Measurements from ENCODE around the gene EPN1.

Gene EPN1

DNA sequence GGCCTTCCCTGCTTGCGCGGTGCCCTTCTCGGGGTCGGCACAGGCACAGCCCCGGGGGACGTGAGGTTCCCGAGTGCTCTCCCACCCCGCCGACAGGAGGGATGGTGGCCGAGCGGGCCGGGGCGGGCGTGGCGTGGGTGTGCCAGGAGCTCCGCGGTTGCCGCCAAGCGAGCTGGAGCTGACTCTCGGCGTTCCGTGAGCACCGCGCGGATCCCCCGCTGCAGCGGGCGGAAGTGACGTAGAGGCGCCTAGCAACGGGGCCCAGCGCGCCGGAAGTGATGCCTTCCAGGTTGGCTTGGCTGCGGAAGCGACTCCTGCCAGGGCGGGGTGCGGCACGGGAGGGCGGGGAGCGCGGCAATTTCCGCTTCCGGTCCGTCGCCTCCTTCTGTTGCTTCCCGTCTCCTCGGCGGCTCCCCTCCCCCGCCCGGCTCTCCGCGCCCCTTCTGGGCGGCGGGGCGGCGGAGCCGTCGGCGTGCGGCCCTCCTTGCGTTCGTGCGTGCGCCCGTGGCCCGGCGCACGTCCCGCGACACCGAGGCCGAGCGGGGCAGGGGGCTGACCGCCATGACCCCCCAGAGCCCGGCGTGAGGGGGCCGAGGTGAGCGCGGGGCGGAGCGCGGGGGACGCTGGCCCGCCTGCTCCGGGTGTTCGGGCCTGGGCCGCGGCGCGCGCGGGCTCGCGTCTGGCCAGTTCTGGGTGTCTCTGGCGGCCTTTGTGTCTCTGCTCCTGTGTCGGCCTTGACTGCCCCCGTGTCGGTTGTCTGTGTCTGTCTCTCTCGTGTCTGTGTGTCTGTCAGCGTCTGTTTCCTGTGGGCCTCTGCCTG lies at the start of gene EPN1:
Gene EPN1 (plus strand): TSS at position 386 of the 820 bp plus-strand sequence. CDS start 3,402 bp downstream, outside the sequence.
- peak; percentile 97 for DNase-seq

DNA sequence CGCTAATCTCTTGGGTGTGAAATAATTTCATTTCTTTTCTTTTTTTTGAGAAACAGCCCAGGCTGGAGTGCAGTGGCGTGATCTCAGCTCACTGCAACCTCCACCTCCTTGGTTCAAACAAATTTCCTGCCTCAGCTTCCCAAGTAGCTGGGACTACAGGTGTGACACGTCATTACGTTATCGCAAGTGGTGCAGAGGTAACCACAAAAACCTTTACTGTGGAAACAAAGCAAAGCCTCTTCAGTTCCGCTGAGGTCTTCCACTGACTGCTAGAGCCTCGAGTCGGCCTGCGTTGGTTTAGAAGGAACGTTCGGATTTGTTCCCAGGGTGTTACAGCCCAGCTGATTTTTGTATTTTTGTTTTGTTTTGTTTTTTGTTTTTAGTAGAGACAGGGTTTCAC lies 48.7 kb upstream of the EPN1 start:
- DNase-seq: no peak

DNA sequence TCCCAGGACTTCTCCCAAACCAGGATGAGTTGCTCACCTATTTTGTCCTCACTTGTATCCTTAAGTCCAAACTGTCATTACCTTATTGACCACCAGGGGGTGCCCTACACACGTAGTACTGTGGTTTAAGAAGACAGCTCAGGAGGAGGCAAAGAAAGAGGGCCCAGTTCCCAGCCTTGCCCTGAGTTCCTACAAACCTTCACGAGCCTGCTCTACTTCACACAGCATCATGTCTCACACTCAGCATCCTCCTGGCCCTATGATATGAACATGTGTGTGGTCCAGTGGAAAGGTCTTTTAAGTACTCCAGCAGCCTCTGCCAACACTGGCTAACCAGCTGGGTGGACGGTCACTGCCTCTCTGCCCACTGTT lies 42.6 kb upstream of the EPN1 start:
- peak; percentile 87 for DNase-seq

DNA sequence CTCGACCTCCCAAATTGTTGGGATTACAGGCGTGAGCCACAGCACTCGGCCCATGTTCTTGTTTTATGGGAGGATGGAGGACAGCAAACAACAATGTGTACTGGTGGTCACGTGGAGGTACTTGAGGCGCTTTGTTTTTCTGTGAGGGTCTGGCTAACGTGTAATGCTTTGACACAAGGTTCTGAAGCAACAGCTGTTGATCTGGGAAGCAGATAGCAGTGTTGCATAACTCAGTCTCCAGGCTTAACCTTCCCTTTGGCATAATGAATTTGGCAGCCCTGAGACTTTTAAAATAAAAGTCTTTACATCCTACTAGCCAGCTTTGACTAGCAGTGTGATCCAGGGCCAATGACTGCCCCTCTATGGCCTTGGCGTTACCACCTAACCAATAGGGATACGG lies 41.2 kb upstream of the EPN1 start:
- no peak for DNase-seq

DNA sequence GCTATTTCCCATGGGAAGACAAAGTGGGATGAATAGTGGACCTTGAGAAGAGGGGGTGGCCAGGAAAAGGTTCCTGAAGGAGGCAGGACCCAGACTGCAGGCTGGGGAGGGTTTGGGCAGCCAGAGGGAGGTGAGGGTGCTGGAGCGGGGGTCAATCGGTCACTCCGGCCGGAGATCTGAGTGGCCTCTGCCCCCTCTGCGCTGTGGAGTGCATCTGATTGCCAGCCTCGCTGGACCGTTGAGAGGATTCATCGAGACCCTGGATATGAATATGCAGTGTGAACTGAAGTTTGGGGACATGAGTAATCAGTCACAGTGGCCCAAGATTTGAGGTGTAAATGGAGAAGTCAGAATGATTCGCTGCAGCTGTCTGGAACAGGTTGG lies 39.7 kb upstream of the EPN1 start:
- no peak for DNase-seq

DNA sequence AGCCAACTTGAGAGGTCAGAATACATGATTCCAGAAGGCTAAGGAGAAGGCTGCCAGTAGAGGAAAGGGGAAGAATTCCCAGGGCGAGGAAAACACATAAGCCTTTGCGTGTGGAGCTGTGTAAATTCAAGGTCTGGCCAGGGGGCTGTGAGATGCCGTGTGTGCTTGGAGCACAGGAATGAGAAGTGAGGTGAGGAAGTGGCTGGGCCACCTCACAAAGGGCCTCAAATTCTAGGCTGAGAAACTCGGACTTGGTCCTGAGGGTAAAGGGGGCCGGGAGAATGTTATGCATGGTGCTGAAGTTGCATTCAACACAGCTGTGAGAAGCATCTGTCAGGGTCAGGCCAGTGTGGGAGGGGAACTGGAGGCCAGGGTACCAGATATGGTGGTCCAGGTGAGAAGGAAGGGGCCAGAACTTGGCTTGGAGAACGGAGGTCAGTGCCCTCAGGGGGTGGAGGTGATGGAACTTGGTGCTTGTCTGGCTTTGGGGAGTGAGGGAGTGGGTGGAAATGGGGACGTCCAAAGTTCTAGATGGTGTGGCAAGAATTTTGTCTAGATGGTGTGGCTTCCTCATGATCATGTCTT lies 39.1 kb upstream of the EPN1 start:
- peak; percentile 20 for DNase-seq

DNA sequence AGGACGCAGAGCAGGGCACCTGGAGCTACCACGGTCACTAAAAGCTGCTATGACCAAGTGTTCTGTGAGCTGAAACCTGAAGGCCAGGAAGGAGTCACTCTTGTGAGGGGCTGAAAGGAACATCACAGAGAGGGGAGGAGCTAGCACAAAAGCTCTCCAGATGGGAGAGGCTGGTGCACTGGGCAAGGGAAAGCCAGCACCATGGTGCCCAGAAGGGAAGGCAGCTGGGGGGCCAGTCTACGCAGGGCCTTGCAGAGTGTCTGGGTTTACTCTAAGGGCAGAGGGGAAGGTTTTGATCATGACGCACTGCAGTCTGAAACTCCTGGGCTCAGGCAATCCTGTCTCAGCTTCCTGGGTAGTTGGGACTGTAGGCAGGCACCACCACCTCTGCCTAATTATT lies 38.3 kb upstream of the EPN1 start:
- no peak for DNase-seq

DNA sequence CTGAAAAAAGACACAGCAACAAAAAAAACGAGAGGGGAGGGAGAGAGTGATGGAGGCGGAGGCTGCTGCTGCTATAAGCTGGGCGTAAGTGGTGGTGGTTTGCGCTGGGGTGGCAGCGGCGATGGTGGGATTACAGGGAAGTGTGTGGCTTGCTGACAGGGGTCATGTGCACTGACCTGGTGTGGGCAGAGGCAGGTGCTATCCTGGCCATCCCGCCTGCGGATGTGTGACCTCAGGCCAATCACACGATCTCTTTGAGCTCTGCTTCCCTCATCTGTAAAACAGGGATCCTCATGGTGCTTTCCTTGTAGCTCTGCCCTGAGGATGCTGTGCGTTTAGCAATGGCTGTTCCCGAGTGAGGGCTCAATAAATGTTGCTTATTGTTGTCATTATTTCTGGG lies 37.5 kb upstream of the EPN1 start:
- no peak for DNase-seq

DNA sequence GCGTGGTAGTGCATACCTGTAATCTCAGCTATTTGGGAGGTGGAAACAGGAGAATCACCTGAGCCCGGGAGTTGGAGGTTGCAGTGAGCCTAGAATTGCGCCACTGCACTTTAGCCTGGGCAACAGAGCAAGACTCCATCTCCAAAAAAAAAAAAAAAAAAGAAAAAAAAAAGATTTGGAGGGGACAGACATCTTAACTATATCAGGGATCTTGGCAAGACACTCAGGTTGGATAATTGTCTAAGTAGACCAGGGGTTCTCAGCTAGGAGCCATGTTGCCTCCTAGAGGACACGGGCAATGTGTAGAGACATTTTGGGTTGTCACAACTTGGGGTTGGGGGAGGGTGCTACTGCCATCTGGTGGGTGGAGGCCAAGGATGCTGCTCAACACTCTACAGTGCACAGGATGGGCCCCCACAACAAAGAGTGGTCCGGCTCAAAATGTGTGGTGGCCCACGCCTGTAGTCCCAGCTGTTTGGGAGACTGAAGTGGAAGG lies 36.1 kb upstream of the EPN1 start:
- no peak for DNase-seq

DNA sequence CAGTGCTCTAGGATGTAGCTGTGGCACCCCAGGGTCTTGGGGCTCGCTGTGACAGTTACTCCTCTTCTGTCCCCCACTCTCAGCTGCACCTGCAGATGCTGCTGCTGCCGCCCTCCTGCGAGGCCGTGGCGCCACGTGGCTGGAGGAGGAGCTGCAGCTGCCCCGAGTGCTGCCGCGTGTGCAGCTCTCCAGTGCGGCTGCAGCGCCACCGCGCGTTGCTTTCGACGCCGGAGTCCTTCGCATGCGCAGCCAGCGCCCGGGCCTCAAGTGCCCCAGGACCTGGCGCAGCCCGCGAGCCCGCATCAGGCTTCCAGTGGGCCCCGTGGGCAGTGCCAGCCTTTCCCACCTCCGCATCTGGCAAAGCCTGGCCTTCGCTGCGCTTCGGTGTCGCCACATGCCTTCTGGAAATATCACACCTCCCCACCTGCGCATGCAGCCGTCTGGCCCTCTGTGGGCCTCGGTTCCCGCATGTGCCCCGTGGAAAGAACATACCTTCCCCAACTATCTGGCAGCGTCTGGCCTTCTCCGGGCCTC lies 34.9 kb upstream of the EPN1 start:
- peak; percentile 73 for DNase-seq

DNA sequence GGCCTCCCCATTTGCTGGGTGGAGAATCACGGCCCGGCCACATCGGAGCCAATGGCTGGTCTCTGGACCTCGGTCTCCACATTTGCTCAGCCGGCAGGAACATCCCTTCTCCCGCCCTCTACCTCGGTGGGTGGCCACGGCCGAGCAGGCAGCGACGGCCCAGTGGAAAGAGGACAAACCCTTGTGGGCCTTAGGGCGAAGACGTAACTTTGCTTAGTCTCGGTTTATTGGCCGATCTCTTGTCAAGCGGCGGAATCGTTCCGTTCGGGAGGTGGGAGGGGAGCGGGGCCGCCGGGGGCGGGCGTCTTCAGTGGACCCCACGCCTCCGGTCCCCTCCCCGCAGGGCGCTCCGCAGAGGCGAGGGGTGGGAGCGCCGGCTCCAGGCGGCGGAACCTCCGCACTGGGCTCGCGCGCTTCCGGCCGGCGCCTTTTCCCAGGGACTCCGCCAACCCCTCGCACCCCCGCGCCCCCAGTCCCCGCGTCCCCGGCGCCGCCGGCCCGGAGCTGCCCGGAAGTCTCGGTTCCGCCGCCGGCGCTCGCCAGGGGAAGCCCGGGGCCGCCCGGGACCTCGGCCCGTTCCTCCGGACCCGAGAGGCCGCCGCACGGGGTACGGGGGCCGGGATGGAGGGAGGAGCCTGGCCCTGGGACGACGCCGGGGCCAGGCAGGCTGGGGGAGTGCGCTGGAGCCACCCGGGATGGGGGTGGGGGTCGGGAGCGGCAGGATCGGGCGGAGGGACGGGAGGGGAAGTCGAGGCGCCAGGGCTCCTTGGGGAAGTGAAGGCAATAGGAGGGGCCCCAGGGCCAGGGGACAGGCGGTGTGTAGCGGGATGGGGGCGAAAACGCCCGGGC lies 34.2 kb upstream of the EPN1 start, which contains the start of gene ZNF580:
Gene ZNF580 (plus strand): TSS at position 426 of the 849 bp plus-strand sequence. CDS start 1,507 bp downstream, outside the sequence.
- peak; percentile 91 for DNase-seq

DNA sequence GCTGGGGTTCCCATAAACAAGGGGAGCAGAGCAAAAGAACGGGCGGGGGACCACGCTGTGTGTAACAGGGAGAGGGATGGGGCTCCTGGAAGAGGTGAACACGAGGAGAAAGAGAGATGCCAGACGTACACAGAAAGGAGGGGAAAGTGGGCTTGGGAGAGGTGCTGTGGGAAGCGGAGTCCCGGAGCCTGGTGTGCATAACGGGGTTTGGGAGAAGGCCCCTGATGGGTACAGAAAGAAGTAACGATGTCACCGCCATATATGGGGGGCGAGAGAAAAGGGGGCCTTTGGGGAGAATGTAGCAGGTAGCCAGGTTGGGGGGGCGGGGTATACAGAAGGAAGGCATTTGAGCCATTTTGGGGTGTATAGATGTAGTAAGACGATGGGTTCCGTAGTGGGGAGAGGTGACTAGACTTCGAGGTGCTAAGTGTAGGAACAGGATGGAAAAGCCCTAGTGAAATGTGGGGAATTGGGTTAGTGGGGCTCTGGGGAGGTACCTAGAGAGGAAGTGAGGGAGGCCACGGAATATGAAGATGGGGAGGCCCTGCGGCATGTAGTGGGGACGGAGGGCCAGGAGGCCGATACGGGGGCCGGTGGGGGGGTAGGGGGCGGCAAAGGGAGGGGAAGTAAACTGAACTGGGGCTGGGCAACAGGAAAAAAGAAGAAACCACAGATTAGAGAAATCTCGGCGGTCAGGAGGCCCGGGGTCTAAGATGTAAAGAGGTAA lies 33.4 kb upstream of the EPN1 start:
- DNase-seq: no peak

DNA sequence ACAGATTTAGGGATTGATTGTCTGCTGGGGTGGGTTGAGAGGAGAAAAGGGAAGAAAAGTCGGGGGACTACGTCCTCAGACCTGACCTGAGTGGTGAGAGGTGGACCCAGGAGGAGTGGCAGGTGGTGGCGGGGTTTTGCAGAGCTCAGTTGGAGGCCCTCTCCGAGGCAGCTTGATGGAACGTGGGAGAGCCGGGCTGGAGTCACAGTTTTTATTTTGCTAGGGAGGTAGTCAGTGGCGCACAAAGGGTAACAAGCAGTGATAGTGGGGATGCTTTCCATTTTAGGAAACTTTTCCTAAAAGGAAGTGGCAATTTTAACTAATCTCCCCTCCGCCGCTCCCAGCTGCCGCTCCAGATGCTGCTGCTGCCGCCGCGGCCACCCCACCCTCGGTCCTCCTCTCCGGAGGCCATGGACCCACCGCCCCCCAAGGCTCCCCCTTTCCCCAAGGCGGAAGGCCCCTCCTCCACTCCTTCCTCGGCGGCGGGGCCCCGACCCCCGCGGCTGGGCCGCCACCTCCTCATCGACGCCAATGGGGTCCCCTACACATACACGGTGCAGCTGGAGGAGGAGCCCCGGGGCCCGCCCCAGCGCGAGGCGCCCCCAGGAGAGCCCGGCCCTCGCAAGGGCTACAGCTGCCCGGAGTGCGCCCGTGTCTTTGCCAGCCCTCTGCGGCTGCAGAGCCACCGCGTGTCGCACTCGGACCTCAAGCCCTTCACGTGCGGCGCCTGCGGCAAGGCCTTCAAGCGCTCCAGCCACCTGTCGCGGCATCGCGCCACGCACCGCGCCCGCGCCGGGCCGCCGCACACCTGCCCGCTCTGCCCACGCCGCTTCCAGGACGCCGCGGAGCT lies 32.6 kb upstream of the EPN1 start:
- DNase-seq: no peak

DNA sequence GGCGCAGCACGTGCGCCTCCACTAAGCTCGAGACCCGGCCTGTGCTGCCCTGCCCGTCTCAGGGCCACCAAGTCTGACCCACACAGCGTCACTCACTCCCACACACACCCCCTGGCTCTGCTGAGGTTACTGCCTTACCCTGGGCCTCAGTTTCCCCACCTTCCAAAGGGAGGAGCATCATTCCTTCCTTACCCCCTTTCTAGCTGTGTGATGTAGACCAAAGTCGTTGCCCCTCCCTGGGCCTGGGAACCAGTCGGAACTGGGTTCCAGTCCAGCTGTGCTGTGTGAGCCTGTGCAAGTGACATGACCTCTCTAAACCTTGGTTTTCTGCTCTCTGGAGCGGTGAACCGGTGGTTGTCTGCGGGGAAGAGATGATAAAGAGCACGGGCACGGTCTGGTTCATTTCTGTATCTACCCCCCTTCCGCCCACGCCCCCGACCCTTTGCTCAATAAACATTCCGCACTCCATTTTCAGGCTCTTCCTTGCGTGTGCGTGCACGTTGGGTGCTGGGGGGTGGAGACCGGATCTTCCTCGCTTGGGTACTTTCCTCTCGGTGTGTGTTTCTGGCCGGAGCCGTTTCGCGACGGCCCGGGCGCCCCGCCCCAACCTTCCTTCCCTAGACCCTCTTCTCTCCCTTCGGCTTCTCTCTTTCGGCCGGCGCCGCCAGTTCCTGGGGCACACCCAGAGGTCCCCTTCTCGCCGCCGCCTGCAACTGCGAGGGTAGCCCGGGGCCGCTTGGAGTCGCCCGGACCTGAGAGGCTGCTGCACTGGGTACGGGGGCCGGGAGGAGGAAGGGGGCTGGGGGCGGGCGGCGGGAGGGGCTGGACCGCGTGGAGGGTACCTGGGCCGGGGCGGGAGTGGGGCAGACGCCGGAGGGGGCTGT lies 31.8 kb upstream of the EPN1 start, which contains the start of gene ZNF581:
Gene ZNF581 (plus strand): TSS at position 647 of the 884 bp plus-strand sequence. CDS start 923 bp downstream, outside the sequence.
- peak; percentile 78 for DNase-seq

DNA sequence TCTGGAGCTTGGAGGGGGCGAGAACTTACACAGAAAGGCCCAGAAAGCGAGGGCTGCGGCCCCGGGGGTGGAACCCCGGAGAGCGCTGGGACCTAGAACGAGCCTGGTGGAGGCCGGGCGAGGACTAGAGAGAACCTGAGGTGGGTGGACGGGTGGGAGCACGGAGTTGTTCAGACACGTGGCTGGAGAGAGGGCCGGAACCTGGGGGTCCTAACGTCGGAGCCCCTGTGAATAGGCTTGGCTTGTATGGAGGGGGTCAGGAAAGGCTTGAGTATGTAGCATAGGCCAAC lies 31.2 kb upstream of the EPN1 start:
- no peak for DNase-seq

DNA sequence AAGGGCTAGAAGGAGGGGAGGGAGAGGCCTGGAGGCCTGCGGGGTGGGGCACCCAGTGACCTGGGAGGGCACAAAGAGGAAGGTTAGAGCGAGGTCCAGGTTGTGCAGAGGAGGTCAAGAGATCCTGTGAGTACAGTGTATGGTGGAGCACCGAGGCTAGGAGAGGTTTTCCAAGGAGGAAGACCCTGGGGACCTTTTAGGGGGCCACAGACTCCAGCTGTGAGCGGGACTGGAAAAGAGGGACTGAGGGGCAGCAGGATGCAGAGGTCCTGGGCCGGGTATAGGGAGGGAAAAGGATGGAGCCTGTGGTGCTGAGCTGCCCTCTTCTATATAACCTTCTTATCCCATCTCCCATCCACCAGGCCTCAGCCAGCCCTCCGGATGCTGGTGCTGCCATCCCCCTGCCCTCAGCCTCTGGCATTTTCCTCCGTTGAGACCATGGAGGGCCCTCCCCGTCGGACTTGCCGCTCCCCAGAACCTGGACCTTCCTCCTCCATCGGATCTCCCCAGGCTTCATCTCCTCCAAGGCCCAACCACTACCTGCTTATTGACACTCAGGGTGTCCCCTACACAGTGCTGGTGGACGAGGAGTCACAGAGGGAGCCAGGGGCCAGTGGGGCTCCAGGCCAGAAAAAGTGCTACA lies 30.7 kb upstream of the EPN1 start:
- no peak for DNase-seq

DNA sequence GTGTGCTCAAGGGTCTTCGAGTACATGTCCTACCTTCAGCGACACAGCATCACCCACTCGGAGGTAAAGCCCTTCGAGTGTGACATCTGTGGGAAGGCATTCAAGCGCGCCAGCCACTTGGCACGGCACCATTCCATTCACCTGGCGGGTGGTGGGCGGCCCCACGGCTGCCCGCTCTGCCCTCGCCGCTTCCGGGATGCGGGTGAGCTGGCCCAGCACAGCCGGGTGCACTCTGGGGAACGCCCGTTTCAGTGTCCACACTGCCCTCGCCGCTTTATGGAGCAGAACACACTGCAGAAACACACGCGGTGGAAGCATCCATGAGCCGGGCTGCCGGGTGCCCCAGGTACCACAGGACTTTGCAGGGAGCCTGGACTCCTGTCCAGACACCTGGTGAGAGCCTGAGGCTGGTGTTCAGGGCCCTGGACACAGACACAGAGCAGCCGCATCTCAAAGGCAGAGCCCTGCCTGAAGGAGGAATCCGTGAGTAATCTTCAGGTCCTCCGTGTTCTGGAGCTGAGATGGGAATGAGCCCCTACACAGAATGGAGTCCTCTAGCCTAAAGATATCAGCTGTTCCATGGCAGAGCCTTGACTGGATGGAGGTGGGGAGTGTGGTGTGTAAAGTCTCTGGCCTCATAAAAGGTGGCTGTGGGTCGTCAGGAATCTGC lies 30.0 kb upstream of the EPN1 start:
- DNase-seq: no peak

DNA sequence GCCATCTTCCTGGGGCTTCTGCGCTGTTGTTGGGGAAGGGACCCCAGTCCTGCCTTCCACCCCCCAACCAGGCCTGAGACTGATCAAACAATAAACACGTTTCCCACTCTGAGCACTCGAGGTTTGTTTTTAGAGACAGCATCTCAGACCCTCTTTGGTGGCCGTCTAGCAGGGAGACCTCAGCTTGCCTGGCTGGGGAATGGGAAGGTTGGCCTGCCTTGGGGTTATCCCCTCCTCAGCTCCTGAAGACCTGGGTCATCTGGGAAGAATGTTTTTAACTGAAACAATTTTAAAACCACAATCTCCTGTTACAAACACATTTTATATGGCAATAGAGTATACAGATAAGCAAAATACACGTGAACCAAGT lies 29.5 kb upstream of the EPN1 start:
- no peak for DNase-seq

Data from right hindlimb (tissue), 1 donor.